Activated CD8-positive, alpha-beta T cell treated with anti-CD3 and anti-CD28 coated beads for 36 hours (primary cell): ENCODE results near the gene UCP2. TPM values are rescaled to one million over a fixed set of nuclear protein-coding genes. Genes with fewer than 3 reads are reported as not detected.

Source experiments
- ATAC-seq: fragments of 200-7000 bp; cut with Tn5 transposase; one replicate; pipeline ENCODE4 v1.10.0; 2021; ENCODE audit warnings: mild to moderate bottlenecking, moderate library complexity
- CTCF ChIA-PET: fragments of 350-600 bp; sonication (Branson Sonifier 250); formaldehyde crosslinking; loops from one replicate; lab custom pipeline; 2021; ENCODE audit warnings: antibody characterized with exemption; lab: Charles Lee
- POLR2A ChIA-PET: fragments of 350-600 bp; sonication (Branson Sonifier 250); formaldehyde crosslinking; loops from one replicate; lab custom pipeline; 2021; ENCODE audit warnings: antibody characterized with exemption; lab: Charles Lee
- DNase-seq: peaks from one replicate; pipeline ENCODE4 v3.0.0-alpha.2; 2020
- H3K27ac Mint-ChIP-seq: one replicate; pipeline ENCODE4 v1.8.0; 2021; ENCODE audit warnings: mild to moderate bottlenecking, mixed read lengths
- H3K27me3 Mint-ChIP-seq: one replicate; pipeline ENCODE4 v1.8.0; 2021; ENCODE audit warnings: mixed read lengths
- H3K36me3 Mint-ChIP-seq: one replicate; pipeline ENCODE4 v1.8.0; 2021; ENCODE audit warnings: low read depth, mixed read lengths
- H3K4me1 Mint-ChIP-seq: one replicate; pipeline ENCODE4 v1.8.0; 2021; ENCODE audit warnings: low read depth, mixed read lengths
- H3K4me3 Mint-ChIP-seq: one replicate; pipeline ENCODE4 v1.8.0; 2021; ENCODE audit warnings: mild to moderate bottlenecking, moderate library complexity, mixed read lengths
- H3K9me3 Mint-ChIP-seq: one replicate; pipeline ENCODE4 v1.8.0; 2021; ENCODE audit warnings: mixed read lengths
- intact Hi-C: fragments of 100-400 bp; cut with micrococcal nuclease; formaldehyde crosslinking; loops from one replicate; pipeline ENCODE4 v1.10.0; 2022
- total RNA-seq, 2 experiments: library from RNA; stranded (reverse); gene quantifications; one replicate each; pipeline ENCODE4 v1.2.3, GENCODE V29; 2021
- TF ChIP-seq, protein P1 (sequence below): fragments of 200-600 bp; IDR thresholded peaks from one replicate; pipeline ENCODE4 v1.8.0; 2022; ENCODE audit warnings: antibody characterized with exemption, mild to moderate bottlenecking

UCP2 gene
- total RNA-seq, 2 experiments from 2014 or later: 244 to 252 TPM

DNA sequence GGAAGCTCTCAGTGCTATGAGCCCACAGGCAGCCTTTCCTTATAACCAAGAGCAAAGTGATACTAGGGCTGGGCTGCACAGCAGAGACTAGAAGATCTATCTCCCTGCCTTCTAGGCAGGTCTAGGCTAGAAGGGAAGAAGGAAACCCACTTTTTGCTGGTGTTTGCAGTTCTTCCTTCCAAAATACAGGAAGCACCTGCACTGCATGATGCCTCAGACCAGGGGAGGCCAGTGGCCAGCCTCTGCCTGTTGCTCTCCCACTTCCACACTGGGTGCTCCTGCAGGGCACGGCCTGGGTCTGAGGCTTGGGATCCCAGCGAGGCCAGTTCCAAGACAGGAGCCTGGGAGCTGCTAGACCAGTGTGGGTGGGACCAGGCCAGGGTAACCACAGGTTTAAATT lies 32.2 kb upstream of the UCP2 start:
- TF ChIP-seq, protein P1, sequence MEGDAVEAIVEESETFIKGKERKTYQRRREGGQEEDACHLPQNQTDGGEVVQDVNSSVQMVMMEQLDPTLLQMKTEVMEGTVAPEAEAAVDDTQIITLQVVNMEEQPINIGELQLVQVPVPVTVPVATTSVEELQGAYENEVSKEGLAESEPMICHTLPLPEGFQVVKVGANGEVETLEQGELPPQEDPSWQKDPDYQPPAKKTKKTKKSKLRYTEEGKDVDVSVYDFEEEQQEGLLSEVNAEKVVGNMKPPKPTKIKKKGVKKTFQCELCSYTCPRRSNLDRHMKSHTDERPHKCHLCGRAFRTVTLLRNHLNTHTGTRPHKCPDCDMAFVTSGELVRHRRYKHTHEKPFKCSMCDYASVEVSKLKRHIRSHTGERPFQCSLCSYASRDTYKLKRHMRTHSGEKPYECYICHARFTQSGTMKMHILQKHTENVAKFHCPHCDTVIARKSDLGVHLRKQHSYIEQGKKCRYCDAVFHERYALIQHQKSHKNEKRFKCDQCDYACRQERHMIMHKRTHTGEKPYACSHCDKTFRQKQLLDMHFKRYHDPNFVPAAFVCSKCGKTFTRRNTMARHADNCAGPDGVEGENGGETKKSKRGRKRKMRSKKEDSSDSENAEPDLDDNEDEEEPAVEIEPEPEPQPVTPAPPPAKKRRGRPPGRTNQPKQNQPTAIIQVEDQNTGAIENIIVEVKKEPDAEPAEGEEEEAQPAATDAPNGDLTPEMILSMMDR: no peak
- POLR2A ChIA-PET: interaction anchor here (1.2 to 17.6 kb wide), 3 partner anchors 10 to 38 kb away, joined by 3 to 269 read pairs (median 7); partner anchors contain the start of gene UCP2
- no peak overlapping the region for H3K4me3 Mint-ChIP-seq
- H3K9me3 Mint-ChIP-seq: no peaks in the 10 kb centered on the region
- H3K27me3 Mint-ChIP-seq: no peaks in the 10 kb centered on the region
- intact Hi-C loops: loop anchor here (5.0 kb wide), 1 partner anchor 33 kb away; the partner anchor contains the start of gene UCP2
- H3K27ac Mint-ChIP-seq: peak overlapping the region; percentile 27
- H3K4me1 Mint-ChIP-seq: peaks cover 67% of the 10 kb centered on the region
- ATAC-seq: no peak
- CTCF ChIA-PET: interaction anchor here (1.3 to 1.5 kb wide), 2 partner anchors 17 to 51 kb away, joined by 3 read pairs; no protein-coding TSS in a partner anchor
- no peak for DNase-seq
- H3K36me3 Mint-ChIP-seq: peaks cover 36% of the 10 kb centered on the region

DNA sequence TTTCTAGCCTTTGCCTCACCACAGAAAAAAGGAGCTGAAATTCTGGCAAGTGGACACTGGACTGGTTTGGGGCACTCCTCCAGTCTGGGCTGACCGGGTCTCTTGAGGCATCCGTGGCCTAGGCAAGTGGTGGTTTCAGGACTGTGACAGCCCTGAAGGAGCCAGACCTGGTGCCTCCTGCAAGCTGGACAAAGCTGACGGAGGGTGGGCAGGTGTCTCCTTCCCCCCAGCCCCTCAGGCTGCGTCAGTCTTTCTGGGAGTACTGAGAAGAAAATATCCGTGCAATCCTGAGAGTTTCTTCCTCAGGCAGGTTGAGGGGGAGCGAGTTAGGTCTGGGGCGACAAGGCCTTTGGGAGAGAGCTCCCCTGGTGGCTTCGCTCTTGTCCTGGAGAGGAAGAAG lies 30.5 kb upstream of the UCP2 start:
- peaks cover 82% of the 10 kb centered on the region for H3K4me1 Mint-ChIP-seq

DNA sequence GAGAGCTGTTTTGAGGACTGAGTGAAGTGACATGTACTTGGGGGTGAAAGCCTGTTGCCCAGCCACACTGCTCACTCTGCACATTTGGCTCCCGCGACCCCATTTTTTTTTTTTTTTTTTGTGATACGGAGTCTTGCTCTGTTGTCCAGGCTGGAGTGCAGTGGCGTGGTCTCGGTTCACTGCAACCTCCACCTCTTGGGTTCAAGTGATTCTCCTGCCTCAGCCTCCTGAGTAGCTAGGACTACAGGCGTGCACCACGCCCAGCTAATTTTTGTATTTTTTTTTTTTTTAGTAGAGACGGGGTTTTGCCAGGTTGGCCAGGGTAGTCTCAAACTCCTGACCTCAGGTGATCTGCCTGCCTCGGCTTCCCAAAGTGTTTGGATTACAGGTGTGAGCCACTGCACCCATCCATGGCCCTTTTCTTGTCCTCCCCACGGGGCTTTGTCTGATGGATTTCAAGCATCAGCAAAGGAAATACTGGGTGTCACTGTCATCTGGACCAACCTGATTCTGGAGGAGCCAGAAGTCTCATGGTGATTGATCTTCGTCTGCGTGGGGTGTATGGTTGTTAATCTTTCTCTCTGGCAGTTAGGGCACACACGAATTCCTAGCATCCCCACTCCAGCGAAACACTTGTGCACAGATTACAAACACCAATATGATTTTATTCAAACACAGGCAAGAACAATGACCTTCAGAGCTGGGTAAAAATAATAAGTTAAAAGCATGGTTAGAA lies 29.6 kb upstream of the UCP2 start:
- TF ChIP-seq, protein P1: no peak
- H3K27ac Mint-ChIP-seq: peak overlapping the region; percentile 98
- ATAC-seq (no peak), DNase-seq (no peak)
- H3K4me1 Mint-ChIP-seq: peaks cover 91% of the 10 kb centered on the region
- POLR2A ChIA-PET: interaction anchor here (1.0 to 17.6 kb wide), 13 partner anchors 8 to 48 kb away, joined by 3 to 269 read pairs (median 5); partner anchors contain the start of gene UCP2
- no peak overlapping the region for H3K4me3 Mint-ChIP-seq
- CTCF ChIA-PET: interaction anchor here (0.7 to 2.7 kb wide), 2 partner anchors 9 to 17 kb away, joined by 3 to 9 read pairs; no protein-coding TSS in a partner anchor
- peaks cover 31% of the 10 kb centered on the region for H3K36me3 Mint-ChIP-seq
- no peaks in the 10 kb centered on the region for H3K27me3 Mint-ChIP-seq
- H3K9me3 Mint-ChIP-seq: no peaks in the 10 kb centered on the region
- intact Hi-C loops: no loop called here

More for the DNA sequence above, 30.5 kb upstream of the UCP2 start:
- ChIA-PET POLR2A (interaction anchor here (1.0 to 17.6 kb wide), 4 partner anchors 9 to 36 kb away, joined by 5 to 269 read pairs (median 6); partner anchors contain the start of gene UCP2), CTCF (interaction anchor here (0.6 to 2.7 kb wide), 3 partner anchors 13 to 49 kb away, joined by 3 to 9 read pairs (median 3); no protein-coding TSS in a partner anchor)
- H3K27me3 Mint-ChIP-seq: no peaks in the 10 kb centered on the region
- DNase-seq (no peak), ATAC-seq (no peak)
- intact Hi-C loops: no loop called here
- H3K9me3 Mint-ChIP-seq: no peaks in the 10 kb centered on the region
- peaks cover 33% of the 10 kb centered on the region for H3K36me3 Mint-ChIP-seq
- H3K4me3 Mint-ChIP-seq: no peak overlapping the region
- no peak overlapping the region for H3K27ac Mint-ChIP-seq
- TF ChIP-seq, protein P1: no peak

DNA sequence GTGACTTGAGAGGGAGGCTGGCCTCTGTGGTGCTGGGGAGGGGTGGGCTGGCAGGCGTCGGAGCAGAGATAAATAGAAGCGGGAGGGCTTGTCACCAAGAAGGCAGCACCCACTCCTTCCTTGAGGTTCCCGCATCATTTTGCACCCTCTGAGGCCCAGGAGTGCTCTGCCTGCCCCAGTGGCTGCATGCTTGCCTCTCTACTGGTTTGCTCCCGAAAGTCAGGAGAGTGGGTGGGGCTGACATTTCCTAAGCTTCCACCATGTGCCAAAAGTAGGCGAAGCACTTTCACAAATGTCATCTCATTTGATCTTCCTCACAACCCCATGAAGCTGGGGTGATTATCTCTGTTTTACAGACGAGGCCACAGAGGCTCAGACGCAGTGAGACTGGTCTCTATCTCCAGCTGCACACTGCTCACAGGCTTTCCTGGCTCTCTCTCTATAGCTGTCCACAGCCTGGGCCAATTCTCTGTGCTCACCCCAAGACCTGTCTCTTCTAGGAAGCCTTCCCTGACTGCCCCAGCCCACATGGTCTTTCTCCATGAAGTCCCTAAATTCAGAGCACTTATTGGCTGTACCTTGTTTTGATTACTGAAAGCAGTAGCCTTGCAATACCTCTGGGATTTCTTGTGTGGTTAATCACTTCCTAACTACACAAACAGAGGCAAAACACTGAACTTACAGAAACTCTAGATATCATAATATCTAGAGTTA lies 28.9 kb upstream of the UCP2 start:
- TF ChIP-seq, protein P1: no peak
- Mint-ChIP-seq H3K4me3 (peak overlapping the region; percentile 17), H3K27me3 (no peaks in the 10 kb centered on the region), H3K9me3 (no peaks in the 10 kb centered on the region), H3K4me1 (peaks cover 92% of the 10 kb centered on the region), H3K36me3 (peaks cover 24% of the 10 kb centered on the region), H3K27ac (peak overlapping the region; percentile 98)
- intact Hi-C loops: no loop called here
- peak; percentile 76 for DNase-seq
- ChIA-PET POLR2A (interaction anchor here (1.0 to 17.6 kb wide), 12 partner anchors 9 to 48 kb away, joined by 3 to 269 read pairs (median 4); partner anchors contain the start of gene UCP2), CTCF (interaction anchor here (2.7 kb wide), 1 partner anchor 16 kb away, joined by 9 read pairs; no protein-coding TSS in a partner anchor)
- peak; percentile 81 for ATAC-seq
